WTC11 (cell line): Measurements from ENCODE around the gene RPS18.

ENCODE experiments used
- CREM ChIP-seq: sonication (generic); formaldehyde crosslinking; IDR thresholded peaks from 2 replicates; pipeline ENCODE4 v1.8.1; 2022; ENCODE audit warnings: mild to moderate bottlenecking, missing genetic modification reagents, moderate library complexity
- JUN ChIP-seq: sonication (generic); formaldehyde crosslinking; IDR thresholded peaks from 2 replicates; pipeline ENCODE4 v1.8.0; 2023; ENCODE audit warnings: mild to moderate bottlenecking, missing genetic modification reagents
- SP1 ChIP-seq: sonication (generic); formaldehyde crosslinking; conservative IDR thresholded peaks from 2 replicates; pipeline ENCODE4 v1.8.1; 2022; ENCODE audit warnings: missing genetic modification reagents
- STAT6 ChIP-seq: sonication (generic); formaldehyde crosslinking; conservative IDR thresholded peaks from 2 replicates; pipeline ENCODE4 v1.8.1; 2023; ENCODE audit warnings: mild to moderate bottlenecking, low read depth, missing genetic modification reagents, moderate library complexity
- TEAD1 ChIP-seq: sonication (generic); formaldehyde crosslinking; IDR thresholded peaks from 2 replicates; pipeline ENCODE4 v1.8.0; 2022; ENCODE audit warnings: mild to moderate bottlenecking, missing genetic modification reagents
- ZBTB21 ChIP-seq: sonication (generic); formaldehyde crosslinking; IDR thresholded peaks from 2 replicates; pipeline ENCODE4 v1.8.1; 2023; ENCODE audit warnings: mild to moderate bottlenecking, missing genetic modification reagents, borderline replicate concordance

GRCh38 chr6:33324125-33324524, 52.2 kb downstream of the RPS18 start:
- no peak for TF ChIP-seq TEAD1
- no peak for TF ChIP-seq JUN (CRISPR knock-in tag)
- TF ChIP-seq ZBTB21 (CRISPR knock-in tag): no peak
- no peak for TF ChIP-seq CREM (CRISPR knock-in tag)
- no peak for TF ChIP-seq STAT6 (CRISPR knock-in tag)
- no peak for TF ChIP-seq SP1 (CRISPR knock-in tag)
